ENCODE data around the gene GPR160. TPM values are rescaled to one million over a fixed set of nuclear protein-coding genes. Genes with fewer than 3 reads are reported as not detected.

GPR160 gene
- total and polyA plus RNA-seq, 2 of the 13 experiments (the other 11 are each of a cell fraction or from before 2014, with no cell fraction given) = 12.1 to 23.2 TPM

GRCh38 chr3:170003881-170004356 lies 33.9 kb upstream of the GPR160 start (continued):
- TF ChIP-seq ZNF407 (CRISPR knock-in tag; IDR thresholded peaks at IDR 0.05; ENCODE audit: not compliant biosample characterization) (no peak), PAWR (CRISPR knock-in tag; IDR thresholded peaks at IDR 0.05; ENCODE audit: borderline replicate concordance) (no peak), ZNF547 (CRISPR knock-in tag; IDR thresholded peaks at IDR 0.05) (no peak), ARHGAP35 (CRISPR knock-in tag; IDR thresholded peaks at IDR 0.05; ENCODE audit: borderline replicate concordance) (no peak), ZNF564 (CRISPR knock-in tag; IDR thresholded peaks at IDR 0.05) (no peak), THAP9 (CRISPR knock-in tag; IDR thresholded peaks at IDR 0.05; ENCODE audit: borderline replicate concordance) (no peak), ZNF136 (CRISPR knock-in tag; IDR thresholded peaks at IDR 0.05; ENCODE audit: low read depth) (no peak), HNF4A (CRISPR knock-in tag; IDR thresholded peaks at IDR 0.05) (peak; percentile 61), GRHL1 (CRISPR knock-in tag; conservative IDR thresholded peaks at IDR 0.05) (no peak), ATF6 (CRISPR knock-in tag; conservative IDR thresholded peaks at IDR 0.05) (no peak), WIZ (CRISPR knock-in tag; IDR thresholded peaks at IDR 0.05) (no peak), ATAD3A (CRISPR knock-in tag; IDR thresholded peaks at IDR 0.05) (no peak), NKX3-1 (CRISPR knock-in tag; IDR thresholded peaks at IDR 0.05) (no peak), SYNCRIP (IDR thresholded peaks at IDR 0.05; ENCODE audit: insufficient read depth, low read depth, low read length) (no peak)
